ENCODE data around the gene AGPS. TPM values are rescaled to one million over a fixed set of nuclear protein-coding genes. Genes with fewer than 3 reads are reported as not detected.

Gene AGPS
- total RNA-seq, 1 experiment from 2014 or later = 107 TPM

- no peak for DNase-seq
- Histone ChIP-seq H3K4me3 (no peak overlapping the region), H4K20me1 (ENCODE audit: insufficient read depth) (no peaks in the 10 kb centered on the region), H3K36me3 (ENCODE audit: low read depth) (no peaks in the 10 kb centered on the region), H3K9me2 (ENCODE audit: insufficient read depth) (no peaks in the 10 kb centered on the region; the same call in 1 of the 2 replicates), H3K27ac (no peak overlapping the region), H3K27me3 (ENCODE audit: insufficient read depth, low read depth) (no peaks in the 10 kb centered on the region), H3F3A (ENCODE audit: insufficient read depth, low read depth) (no peaks in the 10 kb centered on the region), H3K9me3 (ENCODE audit: insufficient read depth, low read depth) (no peaks in the 10 kb centered on the region; the same call in 1 of the 2 replicates), H3K4me1 (replicated peaks; ENCODE audit: insufficient read depth) (no peaks in the 10 kb centered on the region), H3K79me2 (ENCODE audit: low read depth) (no peaks in the 10 kb centered on the region), H3K4me2 (no peak overlapping the region), H2AFZ (no peak overlapping the region)
- BruUV-seq (replicated peaks) = no TSS peak
- intact Hi-C loops (cut with micrococcal nuclease; ENCODE audit: unreplicated experiment) = no loop called here
- CTCF ChIA-PET = interaction anchor here (0.7 kb wide), 1 partner anchor 615 kb away, joined by 6 read pairs; no protein-coding TSS in a partner anchor
- POLR2A ChIA-PET (ENCODE audit: unreplicated experiment) = interaction anchor here (0.6 kb wide), 1 partner anchor 1526 kb away, joined by 13 read pairs; no protein-coding TSS in a partner anchor
- TF ChIP-seq EZH2 (IDR thresholded peaks at IDR 0.05; ENCODE audit: low read depth) (no peak), CTCF (conservative IDR thresholded peaks at IDR 0.05) (no peak)
Measured at GRCh38 chr2:177380181-177380580, 12.4 kb upstream of the AGPS start.

GRCh38 chr2:177383935-177384334, 8.6 kb upstream of the AGPS start:
- Histone ChIP-seq H3K9me2 (ENCODE audit: insufficient read depth) (no peaks in the 10 kb centered on the region; the same call in 1 of the 2 replicates), H2AFZ (no peak overlapping the region), H3K4me1 (replicated peaks; ENCODE audit: insufficient read depth) (no peaks in the 10 kb centered on the region), H3F3A (ENCODE audit: insufficient read depth, low read depth) (no peaks in the 10 kb centered on the region), H3K9me3 (ENCODE audit: insufficient read depth, low read depth) (no peaks in the 10 kb centered on the region), H3K27ac (no peak overlapping the region), H4K20me1 (ENCODE audit: insufficient read depth) (no peaks in the 10 kb centered on the region), H3K36me3 (ENCODE audit: low read depth) (no peaks in the 10 kb centered on the region), H3K4me2 (no peak overlapping the region), H3K4me3 (no peak overlapping the region), H3K79me2 (ENCODE audit: low read depth) (no peaks in the 10 kb centered on the region), H3K27me3 (ENCODE audit: insufficient read depth, low read depth) (no peaks in the 10 kb centered on the region)
- TF ChIP-seq CTCF (conservative IDR thresholded peaks at IDR 0.05) (no peak), EZH2 (IDR thresholded peaks at IDR 0.05; ENCODE audit: low read depth) (no peak)
- intact Hi-C loops (cut with micrococcal nuclease; ENCODE audit: unreplicated experiment) = no loop called here
- ChIA-PET POLR2A (ENCODE audit: unreplicated experiment) (no interaction called here), CTCF (interaction anchor here (0.5 kb wide), 1 partner anchor 235 kb away, joined by 3 read pairs; no protein-coding TSS in a partner anchor)
- BruUV-seq (replicated peaks) = no TSS peak
- no peak for DNase-seq

- no peak for DNase-seq
- Histone ChIP-seq H3K36me3 (ENCODE audit: low read depth) (no peaks in the 10 kb centered on the region), H2AFZ (no peak overlapping the region), H3K27me3 (ENCODE audit: insufficient read depth, low read depth) (no peaks in the 10 kb centered on the region), H3K9me2 (ENCODE audit: insufficient read depth) (no peaks in the 10 kb centered on the region), H3K27ac (no peak overlapping the region), H3K4me2 (no peak overlapping the region), H3K79me2 (ENCODE audit: low read depth) (no peaks in the 10 kb centered on the region), H3K9me3 (ENCODE audit: insufficient read depth, low read depth) (no peaks in the 10 kb centered on the region), H3F3A (ENCODE audit: insufficient read depth, low read depth) (no peaks in the 10 kb centered on the region), H3K4me3 (no peak overlapping the region), H3K4me1 (replicated peaks; ENCODE audit: insufficient read depth) (no peaks in the 10 kb centered on the region), H4K20me1 (ENCODE audit: insufficient read depth) (no peaks in the 10 kb centered on the region)
- intact Hi-C loops (cut with micrococcal nuclease; ENCODE audit: unreplicated experiment) = no loop called here
- BruUV-seq (replicated peaks) = no TSS peak
- ChIA-PET POLR2A (ENCODE audit: unreplicated experiment) (no interaction called here), CTCF (no interaction called here)
- TF ChIP-seq EZH2 (IDR thresholded peaks at IDR 0.05; ENCODE audit: low read depth) (no peak), CTCF (conservative IDR thresholded peaks at IDR 0.05) (no peak)
Measured at GRCh38 chr2:177385151-177385550, 7.4 kb upstream of the AGPS start.

Measured in PC-9 (cell line).